ENCODE data around the gene SLC24A4.

SLC24A4 gene

DNA sequence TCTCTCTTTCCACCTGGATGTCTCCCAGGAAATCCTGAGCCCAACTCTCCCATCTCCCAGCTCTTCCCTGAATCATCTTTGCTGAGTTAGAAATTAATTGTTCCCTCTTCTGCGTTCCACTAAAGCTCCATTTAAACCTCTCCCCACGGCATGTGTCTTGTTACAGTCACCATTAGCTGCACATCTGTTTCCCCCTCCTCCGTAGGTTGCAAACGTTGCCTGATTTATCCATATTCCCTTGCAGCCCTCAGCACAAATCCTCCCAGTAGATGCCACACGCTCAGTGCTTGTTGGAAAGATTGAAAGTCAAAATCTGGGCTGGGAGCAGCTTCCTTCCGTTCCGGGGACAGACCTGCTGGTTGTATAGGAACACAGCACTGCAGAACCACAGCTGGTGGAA is 90.4 kb downstream of the SLC24A4 start:
- no peak overlapping the region for H3K27ac ChIP-seq (replicated peaks)
- DNase-seq (ENCODE audit: low read depth in 1 of 2, low spot score in 1 of 2) = no peak
- no peak overlapping the region for H3K4me3 ChIP-seq (replicated peaks; ENCODE audit: insufficient read depth, low read length)
- TF ChIP-seq GABPA (IDR thresholded peaks at IDR 0.05; ENCODE audit: low read depth) = no peak
- no peak for TF ChIP-seq POLR2AphosphoS5 (IDR thresholded peaks at IDR 0.05; ENCODE audit: low read depth)
- TF ChIP-seq, protein P1, sequence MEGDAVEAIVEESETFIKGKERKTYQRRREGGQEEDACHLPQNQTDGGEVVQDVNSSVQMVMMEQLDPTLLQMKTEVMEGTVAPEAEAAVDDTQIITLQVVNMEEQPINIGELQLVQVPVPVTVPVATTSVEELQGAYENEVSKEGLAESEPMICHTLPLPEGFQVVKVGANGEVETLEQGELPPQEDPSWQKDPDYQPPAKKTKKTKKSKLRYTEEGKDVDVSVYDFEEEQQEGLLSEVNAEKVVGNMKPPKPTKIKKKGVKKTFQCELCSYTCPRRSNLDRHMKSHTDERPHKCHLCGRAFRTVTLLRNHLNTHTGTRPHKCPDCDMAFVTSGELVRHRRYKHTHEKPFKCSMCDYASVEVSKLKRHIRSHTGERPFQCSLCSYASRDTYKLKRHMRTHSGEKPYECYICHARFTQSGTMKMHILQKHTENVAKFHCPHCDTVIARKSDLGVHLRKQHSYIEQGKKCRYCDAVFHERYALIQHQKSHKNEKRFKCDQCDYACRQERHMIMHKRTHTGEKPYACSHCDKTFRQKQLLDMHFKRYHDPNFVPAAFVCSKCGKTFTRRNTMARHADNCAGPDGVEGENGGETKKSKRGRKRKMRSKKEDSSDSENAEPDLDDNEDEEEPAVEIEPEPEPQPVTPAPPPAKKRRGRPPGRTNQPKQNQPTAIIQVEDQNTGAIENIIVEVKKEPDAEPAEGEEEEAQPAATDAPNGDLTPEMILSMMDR (IDR thresholded peaks at IDR 0.05; ENCODE audit: insufficient read depth, low read length) = no peak
- TF ChIP-seq, protein P2, sequence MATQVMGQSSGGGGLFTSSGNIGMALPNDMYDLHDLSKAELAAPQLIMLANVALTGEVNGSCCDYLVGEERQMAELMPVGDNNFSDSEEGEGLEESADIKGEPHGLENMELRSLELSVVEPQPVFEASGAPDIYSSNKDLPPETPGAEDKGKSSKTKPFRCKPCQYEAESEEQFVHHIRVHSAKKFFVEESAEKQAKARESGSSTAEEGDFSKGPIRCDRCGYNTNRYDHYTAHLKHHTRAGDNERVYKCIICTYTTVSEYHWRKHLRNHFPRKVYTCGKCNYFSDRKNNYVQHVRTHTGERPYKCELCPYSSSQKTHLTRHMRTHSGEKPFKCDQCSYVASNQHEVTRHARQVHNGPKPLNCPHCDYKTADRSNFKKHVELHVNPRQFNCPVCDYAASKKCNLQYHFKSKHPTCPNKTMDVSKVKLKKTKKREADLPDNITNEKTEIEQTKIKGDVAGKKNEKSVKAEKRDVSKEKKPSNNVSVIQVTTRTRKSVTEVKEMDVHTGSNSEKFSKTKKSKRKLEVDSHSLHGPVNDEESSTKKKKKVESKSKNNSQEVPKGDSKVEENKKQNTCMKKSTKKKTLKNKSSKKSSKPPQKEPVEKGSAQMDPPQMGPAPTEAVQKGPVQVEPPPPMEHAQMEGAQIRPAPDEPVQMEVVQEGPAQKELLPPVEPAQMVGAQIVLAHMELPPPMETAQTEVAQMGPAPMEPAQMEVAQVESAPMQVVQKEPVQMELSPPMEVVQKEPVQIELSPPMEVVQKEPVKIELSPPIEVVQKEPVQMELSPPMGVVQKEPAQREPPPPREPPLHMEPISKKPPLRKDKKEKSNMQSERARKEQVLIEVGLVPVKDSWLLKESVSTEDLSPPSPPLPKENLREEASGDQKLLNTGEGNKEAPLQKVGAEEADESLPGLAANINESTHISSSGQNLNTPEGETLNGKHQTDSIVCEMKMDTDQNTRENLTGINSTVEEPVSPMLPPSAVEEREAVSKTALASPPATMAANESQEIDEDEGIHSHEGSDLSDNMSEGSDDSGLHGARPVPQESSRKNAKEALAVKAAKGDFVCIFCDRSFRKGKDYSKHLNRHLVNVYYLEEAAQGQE (IDR thresholded peaks at IDR 0.05; ENCODE audit: insufficient replicate concordance, low read depth) = no peak
- TF ChIP-seq SPI1 (IDR thresholded peaks at IDR 0.05; ENCODE audit: borderline replicate concordance, low read depth) = no peak
- H3K27me3 ChIP-seq (ENCODE audit: insufficient read depth, poor library complexity, severe bottlenecking) = no peaks in the 10 kb centered on the region

GRCh38 chr14:92414690-92415445 is 91.9 kb downstream of the SLC24A4 start:
- peak in 1 of 2 experiments; percentile 63 for DNase-seq (ENCODE audit: low read depth in 1 of 2, low spot score in 1 of 2)
- TF ChIP-seq, protein P2 (IDR thresholded peaks at IDR 0.05; ENCODE audit: insufficient replicate concordance, low read depth) = no peak
- TF ChIP-seq SPI1 (IDR thresholded peaks at IDR 0.05; ENCODE audit: borderline replicate concordance, low read depth) = no peak
- TF ChIP-seq, protein P1 (IDR thresholded peaks at IDR 0.05; ENCODE audit: insufficient read depth, low read length) = no peak
- TF ChIP-seq GABPA (IDR thresholded peaks at IDR 0.05; ENCODE audit: low read depth) = no peak
- TF ChIP-seq POLR2AphosphoS5 (IDR thresholded peaks at IDR 0.05; ENCODE audit: low read depth) = no peak
- no peak overlapping the region for H3K4me3 ChIP-seq (replicated peaks; ENCODE audit: insufficient read depth, low read length)
- no peak overlapping the region for H3K27ac ChIP-seq (replicated peaks)
- no peaks in the 10 kb centered on the region for H3K27me3 ChIP-seq (ENCODE audit: insufficient read depth, poor library complexity, severe bottlenecking)

DNA sequence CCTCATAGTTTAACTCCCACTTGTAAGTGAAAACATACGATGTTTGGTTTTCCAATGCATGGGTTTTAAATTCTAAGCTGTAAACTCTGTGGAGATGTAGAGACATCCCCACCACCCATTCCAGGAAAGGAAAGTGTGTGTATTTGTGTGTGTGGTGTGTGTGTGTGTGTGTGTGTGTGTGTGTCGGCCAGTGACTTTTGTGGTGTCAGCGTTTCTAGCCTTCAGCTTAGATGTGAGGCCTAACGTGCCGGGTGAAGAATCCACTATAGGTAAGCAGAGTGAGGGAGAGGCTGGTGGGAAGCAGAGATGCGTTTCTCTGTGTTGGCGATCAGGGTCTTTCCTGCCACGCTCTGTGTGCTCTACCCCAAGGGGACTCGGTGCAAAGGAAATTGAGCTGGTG is 93.0 kb downstream of the SLC24A4 start:
- TF ChIP-seq SPI1 (IDR thresholded peaks at IDR 0.05; ENCODE audit: borderline replicate concordance, low read depth) (no peak), GABPA (IDR thresholded peaks at IDR 0.05; ENCODE audit: low read depth) (no peak), POLR2AphosphoS5 (IDR thresholded peaks at IDR 0.05; ENCODE audit: low read depth) (no peak)
- TF ChIP-seq, protein P2 (IDR thresholded peaks at IDR 0.05; ENCODE audit: insufficient replicate concordance, low read depth) = no peak
- TF ChIP-seq, protein P1 (IDR thresholded peaks at IDR 0.05; ENCODE audit: insufficient read depth, low read length) = no peak
- H3K27ac ChIP-seq (replicated peaks) = no peak overlapping the region
- no peaks in the 10 kb centered on the region for H3K27me3 ChIP-seq (ENCODE audit: insufficient read depth, poor library complexity, severe bottlenecking)
- H3K4me3 ChIP-seq (replicated peaks; ENCODE audit: insufficient read depth, low read length) = no peak overlapping the region
- DNase-seq (ENCODE audit: low read depth in 1 of 2, low spot score in 1 of 2) = no peak
